Measurements from ENCODE around the gene RGS6.

RGS6 gene

GRCh38 chr14:72305561-72305960, 373.3 kb downstream of the RGS6 start:
- no peak for DNase-seq (ENCODE audit: insufficient read length, low spot score)
- no peak for TF ChIP-seq POLR2A (IDR thresholded peaks at IDR 0.05; ENCODE audit: low read depth, low read length)
- FAIRE-seq, result no peak

- FAIRE-seq, result no peak
Measured at GRCh38 chr14:72308967-72309485, 376.8 kb downstream of the RGS6 start.

GRCh38 chr14:72311116-72311515, 378.9 kb downstream of the RGS6 start:
- DNase-seq (ENCODE audit: insufficient read length, low spot score) (no peak), FAIRE-seq (no peak)
- no peak for TF ChIP-seq POLR2A (IDR thresholded peaks at IDR 0.05; ENCODE audit: low read depth, low read length)

More at GRCh38 chr14:72308967-72309485, 376.8 kb downstream of the RGS6 start:
- no peak for TF ChIP-seq POLR2A (IDR thresholded peaks at IDR 0.05; ENCODE audit: low read depth, low read length)
- DNase-seq (ENCODE audit: insufficient read length, low spot score), result no peak

DNA sequence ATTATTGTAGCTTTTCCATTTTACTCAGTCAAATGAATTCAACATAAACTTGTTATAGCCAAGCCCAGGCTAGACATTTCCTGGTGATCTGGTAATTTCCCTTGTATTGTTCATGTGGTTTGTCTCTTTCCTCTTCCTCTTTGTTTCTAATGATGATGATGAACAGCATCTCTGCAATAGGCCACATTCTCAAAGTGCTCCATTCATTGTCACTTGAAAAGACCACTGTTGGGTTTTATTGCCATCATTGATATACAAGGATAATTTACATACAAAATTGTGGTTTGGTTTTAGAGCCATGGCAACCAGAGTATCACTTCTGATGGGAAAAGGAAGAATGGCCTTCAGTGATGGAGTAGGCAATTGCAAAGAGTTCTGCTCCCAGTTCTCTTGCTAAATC, 379.3 kb downstream of the RGS6 start:
- no peak for DNase-seq (ENCODE audit: insufficient read length, low spot score)
- no peak for FAIRE-seq
- no peak for TF ChIP-seq POLR2A (IDR thresholded peaks at IDR 0.05; ENCODE audit: low read depth, low read length)

GRCh38 chr14:72314808-72315435, 382.7 kb downstream of the RGS6 start:
- FAIRE-seq (no peak), DNase-seq (ENCODE audit: insufficient read length, low spot score) (no peak)
- no peak for TF ChIP-seq POLR2A (IDR thresholded peaks at IDR 0.05; ENCODE audit: low read depth, low read length)

DNA sequence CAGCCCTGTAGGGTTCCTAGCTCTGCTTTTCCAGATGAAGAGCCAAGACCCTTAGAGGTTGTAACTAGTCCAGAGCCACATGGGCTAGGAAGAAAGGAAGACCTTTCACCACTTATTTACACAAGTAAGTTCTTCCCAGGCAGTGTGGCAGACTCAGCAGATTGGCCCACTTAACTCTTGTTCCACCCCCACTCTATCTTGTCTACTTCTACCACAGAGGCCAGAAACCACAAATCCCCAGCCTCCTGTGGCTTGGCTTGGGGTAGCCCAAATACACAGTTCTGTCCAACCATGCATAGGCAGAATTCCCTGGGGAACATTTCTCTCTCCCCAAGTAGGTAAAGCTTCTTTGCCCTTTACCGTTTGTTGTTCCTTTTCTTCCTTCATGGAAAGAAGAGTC, 383.5 kb downstream of the RGS6 start:
- FAIRE-seq, result no peak
- no peak for TF ChIP-seq POLR2A (IDR thresholded peaks at IDR 0.05; ENCODE audit: low read depth, low read length)
- no peak for DNase-seq (ENCODE audit: insufficient read length, low spot score)

DNA sequence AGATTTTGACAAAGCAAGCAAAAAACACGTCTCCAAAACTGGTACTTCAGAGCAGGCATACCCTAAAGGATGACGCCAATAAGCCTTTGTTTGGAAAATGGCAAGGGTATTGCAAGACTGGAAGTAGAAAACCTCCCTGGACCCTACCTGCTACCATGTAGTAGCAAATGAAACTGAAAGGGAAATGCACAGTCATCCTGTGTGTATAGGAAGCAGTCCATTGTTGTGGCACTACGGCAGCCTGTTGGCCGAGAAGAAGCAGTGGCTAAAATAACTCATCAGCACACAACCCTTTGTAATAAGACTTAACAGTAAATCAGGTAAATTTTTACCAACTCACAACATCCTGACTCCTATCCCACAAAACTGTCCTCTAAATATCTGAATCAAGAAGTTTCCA, 386.4 kb downstream of the RGS6 start:
- FAIRE-seq (no peak), DNase-seq (ENCODE audit: insufficient read length, low spot score) (no peak)
- no peak for TF ChIP-seq POLR2A (IDR thresholded peaks at IDR 0.05; ENCODE audit: low read depth, low read length)

DNA sequence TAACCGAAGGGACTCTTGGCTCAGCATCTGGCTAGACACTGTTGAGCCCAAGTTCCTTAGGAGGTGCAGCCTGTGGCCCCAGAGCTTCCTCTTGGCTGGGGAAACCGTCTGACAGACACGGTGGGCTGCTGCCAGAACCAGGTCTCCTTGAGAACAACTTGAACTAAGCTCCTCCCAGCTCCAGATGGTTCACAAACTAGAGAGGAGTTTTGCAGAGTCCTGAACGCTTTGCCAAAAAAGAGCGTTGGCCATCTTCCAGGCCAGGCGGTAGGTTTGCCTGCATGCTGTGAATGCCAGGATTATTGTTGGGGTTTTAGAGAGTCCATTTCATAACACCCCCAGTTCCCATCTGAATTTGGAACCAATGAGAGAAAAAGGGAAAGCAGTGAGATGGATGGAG, 399.8 kb downstream of the RGS6 start:
- DNase-seq (ENCODE audit: insufficient read length, low spot score) (no peak), FAIRE-seq (no peak)
- TF ChIP-seq POLR2A (IDR thresholded peaks at IDR 0.05; ENCODE audit: low read depth, low read length), result no peak

GRCh38 chr14:72332871-72333270, 400.6 kb downstream of the RGS6 start:
- FAIRE-seq, result no peak
- no peak for TF ChIP-seq POLR2A (IDR thresholded peaks at IDR 0.05; ENCODE audit: low read depth, low read length)
- DNase-seq (ENCODE audit: insufficient read length, low spot score), result no peak

DNA sequence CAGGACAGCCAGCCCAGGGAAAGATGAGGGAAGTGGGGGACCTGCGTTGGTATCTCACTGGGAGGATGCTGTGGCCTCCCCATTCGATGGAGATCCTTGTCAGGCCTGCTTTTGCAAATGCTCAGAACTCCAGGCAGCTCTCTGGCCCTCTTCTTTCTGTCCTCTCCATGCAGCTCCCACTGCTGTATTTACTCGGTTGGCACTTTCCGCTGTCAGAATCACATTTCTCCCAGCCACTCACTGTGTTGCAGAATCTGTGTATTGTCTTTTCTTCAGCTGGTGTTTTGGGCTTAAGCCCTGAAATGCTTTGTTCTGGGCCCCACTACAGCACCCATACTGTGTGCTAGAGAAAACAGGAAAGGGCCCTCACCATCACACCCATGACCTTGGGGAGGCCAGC, 401.1 kb downstream of the RGS6 start:
- FAIRE-seq (no peak), DNase-seq (ENCODE audit: insufficient read length, low spot score) (no peak)
- no peak for TF ChIP-seq POLR2A (IDR thresholded peaks at IDR 0.05; ENCODE audit: low read depth, low read length)

DNA sequence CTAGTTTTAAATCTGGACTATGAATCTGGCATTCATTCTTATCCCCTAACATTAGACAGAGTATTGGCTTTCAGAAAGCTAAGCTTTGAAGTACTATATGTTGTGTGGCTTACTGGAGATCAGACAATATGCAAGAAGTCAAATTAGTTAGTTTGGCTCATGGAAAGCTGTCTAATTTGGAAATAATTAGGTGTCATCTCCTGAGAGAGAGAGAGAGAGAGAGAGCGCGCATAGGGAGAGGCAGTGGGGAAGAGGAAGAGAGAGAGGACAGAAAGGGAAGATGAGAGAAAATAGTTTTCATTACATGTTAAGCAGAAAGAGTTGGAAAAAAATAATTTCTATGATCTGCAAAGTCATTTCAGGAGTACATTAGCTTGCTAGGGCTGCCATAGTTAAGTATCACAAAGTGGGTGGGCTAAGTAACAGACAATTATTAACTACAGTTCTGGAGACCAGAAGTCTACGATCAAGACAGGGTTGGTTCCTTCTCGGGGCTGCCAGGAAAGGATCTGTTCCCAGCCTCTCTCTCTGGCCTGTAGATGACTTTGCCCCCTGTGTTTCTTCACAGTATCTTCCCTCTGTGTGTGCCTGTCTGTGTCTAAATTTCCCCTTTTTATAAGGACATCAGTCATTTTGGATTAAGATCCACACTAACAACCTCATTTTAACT, 404.2 kb downstream of the RGS6 start:
- FAIRE-seq (no peak), DNase-seq (ENCODE audit: insufficient read length, low spot score) (no peak)
- TF ChIP-seq POLR2A (IDR thresholded peaks at IDR 0.05; ENCODE audit: low read depth, low read length), result no peak

DNA sequence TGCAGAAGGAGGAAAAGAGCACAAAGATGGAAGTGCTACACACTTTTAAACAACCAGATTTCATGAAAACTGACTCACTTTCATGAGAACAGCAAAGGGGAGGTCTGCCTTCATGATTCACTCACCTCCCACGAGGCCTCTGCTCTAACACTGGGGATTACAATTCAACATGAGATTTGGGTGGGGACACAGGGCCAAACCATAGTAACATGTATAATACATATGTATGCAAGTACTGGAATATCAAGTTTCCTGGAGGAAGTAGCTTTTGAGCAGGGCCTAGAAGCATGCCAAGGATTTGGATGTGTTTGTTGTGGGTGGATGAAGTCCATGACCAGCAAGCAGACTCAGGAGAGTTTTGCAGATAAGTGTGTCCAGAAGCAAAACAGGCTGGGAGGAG, 409.0 kb downstream of the RGS6 start:
- no peak for FAIRE-seq
- DNase-seq (ENCODE audit: insufficient read length, low spot score), result no peak
- no peak for TF ChIP-seq POLR2A (IDR thresholded peaks at IDR 0.05; ENCODE audit: low read depth, low read length)

- DNase-seq (ENCODE audit: insufficient read length, low spot score), result no peak
- FAIRE-seq, result no peak
- no peak for TF ChIP-seq POLR2A (IDR thresholded peaks at IDR 0.05; ENCODE audit: low read depth, low read length)
Measured at GRCh38 chr14:72341686-72342085, 409.5 kb downstream of the RGS6 start.

DNA sequence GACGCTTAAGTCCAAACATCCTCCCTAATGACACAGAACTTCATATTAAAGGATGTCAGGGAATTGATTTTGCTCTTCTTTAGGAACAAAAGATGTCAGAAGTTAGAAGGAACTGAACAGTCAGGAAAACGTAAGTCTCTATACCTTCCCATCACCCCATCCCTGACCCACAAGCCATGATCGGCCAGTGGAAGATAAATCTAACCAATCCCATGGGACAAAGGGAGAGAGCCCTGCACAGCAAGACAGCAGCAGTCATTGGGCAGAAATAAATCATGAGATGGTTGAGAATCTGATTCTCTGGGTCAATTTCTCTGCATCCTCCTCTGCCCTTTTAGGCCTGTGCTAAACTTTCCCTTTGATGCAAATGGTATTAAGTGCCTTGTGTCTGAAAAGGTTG, 414.9 kb downstream of the RGS6 start:
- TF ChIP-seq POLR2A (IDR thresholded peaks at IDR 0.05; ENCODE audit: low read depth, low read length), result no peak
- FAIRE-seq (no peak), DNase-seq (ENCODE audit: insufficient read length, low spot score) (no peak)

DNA sequence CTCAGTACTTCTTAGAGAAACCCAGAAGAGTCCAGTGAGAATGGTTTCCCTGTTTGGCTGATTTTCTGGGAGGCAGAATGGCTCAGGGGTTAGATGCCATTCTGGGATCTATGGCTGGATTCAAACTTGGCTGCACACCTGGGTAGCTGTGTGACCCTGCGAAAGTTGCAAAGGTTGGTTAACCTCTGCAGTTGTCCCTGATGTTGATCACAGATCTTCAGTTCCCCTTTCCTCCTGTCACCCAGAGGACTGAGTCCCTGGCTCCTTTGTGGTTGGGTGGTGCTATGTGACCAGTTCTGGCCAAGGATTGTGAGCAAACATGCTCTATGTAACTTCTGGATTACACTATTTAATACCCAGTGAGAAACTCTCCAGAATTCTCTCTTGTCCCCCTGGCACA, 418.0 kb downstream of the RGS6 start:
- DNase-seq (ENCODE audit: insufficient read length, low spot score), result no peak
- no peak for TF ChIP-seq POLR2A (IDR thresholded peaks at IDR 0.05; ENCODE audit: low read depth, low read length)
- no peak for FAIRE-seq
